22Rv1 (cell line): ENCODE results near the gene ZNF444.

Experiments
- CTCF ChIP-seq: fragments of 450-650 bp; IDR thresholded peaks from 2 replicates; pipeline ENCODE4 v1.5.1; 2017; ENCODE audit warnings: mild to moderate bottlenecking
- ZFX ChIP-seq: fragments of 450-650 bp; IDR thresholded peaks from 2 replicates; pipeline ENCODE4 v1.6.1; 2017; ENCODE audit warnings: antibody characterized with exemption, borderline replicate concordance

- TF ChIP-seq CTCF (no peak), ZFX (no peak)
Observed at GRCh38 chr19:56146904-56147303, 5.8 kb downstream of the ZNF444 start.
